Prostate gland (tissue), 2 donors: ENCODE data around the gene TAL2.

ENCODE experiments used
- CTCF ChIP-seq, 4 experiments: fragments of 200-600 bp in 2 of 4; fragments of 450-650 bp in 2 of 4; sonication (generic) in 2 of 4; IDR thresholded peaks; 1 replicate in 3 of 4; 2 replicates in 1 of 4; pipeline ENCODE4 v1.5.1; 2016 to 2019; ENCODE audit warnings: antibody characterized with exemption in 4 of 4, mild to moderate bottlenecking in 2 of 4, moderate library complexity in 2 of 4
- POLR2A ChIP-seq: fragments of 450-650 bp; IDR thresholded peaks from one replicate; pipeline ENCODE4 v1.6.1; 2016; ENCODE audit warnings: antibody characterized with exemption, mild to moderate bottlenecking
- POLR2AphosphoS5 ChIP-seq: sonication (generic); formaldehyde crosslinking; IDR thresholded peaks from one replicate; pipeline ENCODE4 v1.6.1; 2017; ENCODE audit warnings: antibody characterized with exemption

GRCh38 chr9:105712297-105712696 is 50.0 kb downstream of the TAL2 start:
- TF ChIP-seq CTCF (IDR thresholded peaks at IDR 0.05) (no peak), POLR2AphosphoS5 (no peak), POLR2A (no peak)
